Activated naive CD4-positive, alpha-beta T cell (primary cell): ENCODE measurements around the gene FAM50A.
"Not testable (repeated sequence)": the region's sequence is repeated elsewhere in the genome, so short reads cannot be mapped to it uniquely, and the experiment has no call there.

Experiments used
- DNase-seq, 4 experiments: peaks; one replicate each; lab custom pipeline; 2025; lab: John Stamatoyannopoulos, UW

The FAM50A gene

GRCh38 chrX:154482786-154483185 is 38.8 kb downstream of the FAM50A start:
- no peak for DNase-seq

- no peak for DNase-seq
Observed at GRCh38 chrX:154483325-154483724, 39.4 kb downstream of the FAM50A start.

- DNase-seq: no peak
Observed at GRCh38 chrX:154484255-154485149, 40.6 kb downstream of the FAM50A start.

GRCh38 chrX:154485150-154486051 is 41.5 kb downstream of the FAM50A start:
- DNase-seq: no peak

- DNase-seq: no peak
Observed at GRCh38 chrX:154486052-154486395, 42.1 kb downstream of the FAM50A start.

GRCh38 chrX:154486396-154487207 is 42.7 kb downstream of the FAM50A start, which contains the start of gene UBL4A:
UBL4A (minus strand) TSS chrX:154486615; CDS start chrX:154486584, 31 bp downstream.
- DNase-seq: peak in 1 of 4 experiments; percentile 43

GRCh38 chrX:154487518-154488290 is 43.8 kb downstream of the FAM50A start:
- DNase-seq: no peak

GRCh38 chrX:154488336-154489075 is 44.6 kb downstream of the FAM50A start:
- no peak for DNase-seq

- no peak for DNase-seq
Observed at GRCh38 chrX:154489182-154489581, 45.2 kb downstream of the FAM50A start.

- no peak for DNase-seq
Observed at GRCh38 chrX:154490021-154490413, 46.1 kb downstream of the FAM50A start.

- DNase-seq: peak; percentile 58 to 77 (median 70)
Observed at GRCh38 chrX:154490414-154491083, 46.6 kb downstream of the FAM50A start, which contains the start of gene SLC10A3. SLC10A3 (minus strand) TSS chrX:154490629; CDS start chrX:154488940, 1,689 bp downstream.

GRCh38 chrX:154494715-154495114 is 50.8 kb downstream of the FAM50A start:
- DNase-seq: no peak

GRCh38 chrX:154495472-154495922 is 51.6 kb downstream of the FAM50A start:
- DNase-seq: no peak

- DNase-seq: not testable (repeated sequence)
Observed at GRCh38 chrX:154496591-154497137, 52.7 kb downstream of the FAM50A start.
